GM18951 (cell line): ENCODE measurements around the gene SLC6A6.
"Not testable (repeated sequence)": the region's sequence is repeated elsewhere in the genome, so short reads cannot be mapped to it uniquely, and the experiment has no call there.

Experiments
- POLR2A ChIP-seq: IDR thresholded peaks from 4 replicates; pipeline ENCODE4 v1.6.1; 2011; ENCODE audit warnings: mild to moderate bottlenecking; ENCODE audit not compliant: insufficient read length, insufficient read depth; ENCODE audit errors: extremely low read depth
- in situ Hi-C: fragments of 300-500 bp; cut with MboI; formaldehyde crosslinking; loops from one replicate; pipeline ENCODE4 v1.12.0; 2022; ENCODE audit warnings: low sequenced_read_pairs, mixed read lengths, inconsistent platforms; ENCODE audit not compliant: unreplicated experiment

SLC6A6 gene

DNA sequence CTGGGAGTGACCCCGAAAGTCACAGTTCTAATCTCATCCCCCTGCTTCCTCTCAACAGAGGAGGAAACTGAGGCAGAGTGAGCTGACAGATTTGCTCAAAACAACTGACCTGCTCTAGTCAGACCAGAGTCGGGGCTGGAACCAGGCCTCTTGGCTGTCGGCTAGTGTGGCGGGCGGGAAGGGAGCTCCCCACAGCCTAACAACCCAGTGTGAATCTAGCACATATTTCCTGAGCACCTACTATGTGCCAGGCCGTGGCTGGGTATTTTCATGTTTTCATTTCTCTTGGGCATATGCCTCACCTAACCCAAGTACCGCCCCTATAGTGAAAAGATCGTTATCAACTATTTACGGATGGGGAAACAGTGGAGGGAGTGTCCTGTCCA is 110.5 kb downstream of the SLC6A6 start:
- no peak for TF ChIP-seq POLR2A
- in situ Hi-C loops: no loop called here

DNA sequence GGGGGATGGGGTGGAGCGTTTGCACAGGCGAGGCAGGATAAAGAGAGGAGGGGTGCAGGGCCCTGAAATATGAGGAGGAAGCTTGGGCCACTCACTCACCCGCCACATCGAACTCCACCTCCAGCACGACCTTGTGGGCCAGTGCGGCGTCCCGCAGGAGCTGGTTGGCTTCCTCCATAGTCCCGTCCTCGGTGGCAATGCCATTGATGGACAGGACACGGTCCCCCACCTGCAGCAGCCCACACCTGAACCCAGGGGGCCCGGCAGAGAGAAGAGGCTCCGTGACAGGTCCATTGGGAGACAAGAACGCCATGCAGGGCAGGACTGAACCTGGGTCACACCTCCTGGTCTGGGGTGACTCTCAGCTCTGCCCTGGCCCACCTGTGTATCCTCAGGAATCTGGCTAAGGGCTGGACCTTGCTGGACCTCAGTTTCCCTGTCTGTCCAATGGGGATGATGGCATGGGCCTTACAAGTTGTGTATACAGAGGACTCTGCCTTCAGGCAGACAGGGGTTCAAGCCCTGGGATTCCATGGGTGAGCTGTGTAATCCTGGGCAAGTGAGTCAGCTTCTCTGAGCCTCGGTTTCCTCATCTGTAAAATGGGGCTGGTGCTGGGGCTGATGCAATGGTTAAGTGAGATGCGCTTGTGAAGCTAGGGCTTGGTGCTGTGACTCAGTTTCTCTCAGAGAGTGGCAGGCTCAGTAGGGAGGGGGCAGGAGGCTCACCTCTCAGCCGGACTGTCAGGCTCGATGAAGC is 111.3 kb downstream of the SLC6A6 start:
- in situ Hi-C loops: no loop called here
- TF ChIP-seq POLR2A: no peak

DNA sequence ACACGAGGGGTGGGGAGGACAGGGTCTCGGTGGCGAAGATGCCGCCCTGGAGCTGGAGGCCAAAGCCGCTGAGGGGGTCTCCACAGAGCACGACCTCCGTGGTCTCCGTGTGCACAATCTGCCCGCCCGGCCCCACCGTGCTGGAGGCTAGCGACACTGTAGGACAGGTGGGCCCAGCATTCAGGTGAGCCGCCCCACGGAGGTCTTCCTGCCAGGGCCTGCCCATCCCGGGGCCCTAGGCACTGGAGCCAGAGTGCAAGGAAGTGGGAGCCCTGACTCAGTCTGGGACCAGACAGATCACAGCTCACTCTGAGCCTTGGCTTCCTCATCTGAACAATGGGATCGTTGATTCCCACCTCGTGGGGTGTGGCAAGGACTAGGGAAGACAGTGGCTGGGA is 111.9 kb downstream of the SLC6A6 start:
- in situ Hi-C loops: no loop called here
- TF ChIP-seq POLR2A: no peak

DNA sequence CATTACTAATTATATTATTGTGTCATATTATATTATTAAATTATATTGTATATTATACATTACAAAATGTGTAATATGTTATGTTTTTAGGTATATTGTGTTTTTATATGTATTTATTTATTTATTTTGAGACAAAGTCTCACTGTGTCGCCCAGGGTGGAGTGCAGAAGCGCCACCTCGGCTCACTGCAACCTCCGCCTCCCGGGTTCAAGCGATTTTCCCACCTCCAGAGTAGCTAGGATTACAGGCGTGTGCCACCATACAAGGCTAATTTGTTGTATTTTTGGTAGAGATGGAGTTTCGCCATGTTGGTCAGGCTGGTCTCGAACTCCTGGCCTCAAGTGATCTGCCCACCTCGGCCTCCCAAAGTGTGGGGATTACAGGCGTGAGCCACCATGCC is 113.1 kb downstream of the SLC6A6 start:
- in situ Hi-C loops: not testable (repeated sequence)

DNA sequence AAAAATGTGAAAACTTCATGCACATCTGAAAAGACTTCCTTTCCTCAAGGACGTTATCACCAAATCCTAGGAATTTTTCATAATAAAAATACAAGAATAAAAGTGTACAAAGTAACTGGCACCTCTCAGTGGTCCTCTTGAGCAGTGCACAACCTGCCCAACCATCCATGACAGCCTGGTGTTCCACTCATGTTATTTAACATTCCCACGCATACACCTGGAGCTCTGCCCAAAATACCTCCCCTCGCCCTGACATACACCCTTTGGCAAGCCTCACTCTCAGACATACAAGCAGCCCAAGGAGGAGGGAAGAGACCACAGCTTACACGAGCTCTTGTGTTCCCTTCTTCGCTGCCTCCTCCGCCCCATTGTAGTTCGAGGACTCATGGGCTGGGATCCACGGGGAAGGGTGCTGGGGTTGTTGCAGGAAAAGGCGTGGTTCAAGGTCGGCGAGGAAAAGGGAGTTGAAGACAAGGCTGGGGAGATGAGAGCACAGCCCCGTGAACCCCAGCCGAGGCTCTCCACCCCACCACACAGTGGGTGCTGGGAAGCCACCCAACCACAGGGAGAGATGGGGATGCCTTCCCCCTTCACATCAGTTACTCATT is 114.4 kb downstream of the SLC6A6 start:
- in situ Hi-C loops: no loop called here
- TF ChIP-seq POLR2A: no peak

DNA sequence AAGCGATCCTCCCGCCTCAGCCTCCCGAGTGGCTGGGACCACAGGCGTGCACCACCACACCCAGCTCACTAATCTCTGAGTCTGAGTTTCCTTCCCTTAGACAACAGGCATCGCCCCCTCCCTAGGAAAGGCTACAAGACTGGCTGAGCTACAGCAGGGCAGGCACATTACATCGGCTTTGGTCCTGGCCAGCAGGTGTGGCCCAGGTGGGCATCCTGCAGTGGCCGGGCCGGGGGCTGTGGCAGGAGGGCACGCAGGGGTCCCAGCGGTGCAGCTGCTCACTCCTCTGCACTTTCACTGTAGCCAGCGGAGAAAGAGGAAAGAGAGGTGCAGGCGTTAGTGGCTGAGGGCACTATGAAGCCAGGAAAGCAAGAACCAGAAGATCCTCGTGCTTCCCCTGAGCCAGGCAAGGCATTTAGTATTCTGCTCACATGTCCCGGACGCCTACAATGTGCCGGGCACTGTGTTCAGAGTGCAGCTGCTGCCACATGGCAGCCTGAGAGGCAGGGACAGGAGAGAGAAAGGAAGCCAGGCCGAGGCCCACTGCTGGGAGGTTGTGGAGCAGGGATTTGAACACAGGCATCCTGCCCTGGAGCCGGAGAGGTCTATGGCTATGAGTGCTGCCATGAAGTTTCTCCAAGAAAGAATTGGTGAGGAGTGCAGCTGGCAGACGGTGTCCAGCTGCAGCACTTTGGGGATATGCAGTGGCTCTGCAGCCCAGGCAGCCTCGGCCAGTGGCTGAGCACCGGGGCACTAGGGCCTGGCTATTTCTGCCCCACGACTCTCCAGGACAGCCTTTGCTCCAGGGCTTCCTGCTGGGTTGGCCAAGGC is 115.4 kb downstream of the SLC6A6 start:
- no peak for TF ChIP-seq POLR2A
- in situ Hi-C loops: no loop called here

DNA sequence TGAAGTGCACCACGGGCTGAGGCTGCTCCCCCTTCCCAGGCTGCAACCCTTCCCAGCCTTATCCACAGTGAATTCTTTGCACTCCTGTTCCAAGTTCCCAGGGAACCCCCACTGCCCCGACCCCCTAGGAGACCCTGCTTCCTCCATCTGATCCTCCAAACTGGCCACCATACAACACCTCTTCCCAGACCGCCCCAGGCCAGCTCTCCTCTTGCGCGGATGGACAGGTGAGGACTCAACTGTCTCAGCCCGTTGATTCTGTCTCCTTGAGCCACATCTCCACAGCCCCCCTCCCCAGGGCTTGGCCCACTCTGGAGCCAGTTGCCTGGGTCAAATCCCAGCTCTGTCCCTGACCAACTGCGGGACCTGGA is 116.0 kb downstream of the SLC6A6 start:
- in situ Hi-C loops: no loop called here
- TF ChIP-seq POLR2A: no peak

DNA sequence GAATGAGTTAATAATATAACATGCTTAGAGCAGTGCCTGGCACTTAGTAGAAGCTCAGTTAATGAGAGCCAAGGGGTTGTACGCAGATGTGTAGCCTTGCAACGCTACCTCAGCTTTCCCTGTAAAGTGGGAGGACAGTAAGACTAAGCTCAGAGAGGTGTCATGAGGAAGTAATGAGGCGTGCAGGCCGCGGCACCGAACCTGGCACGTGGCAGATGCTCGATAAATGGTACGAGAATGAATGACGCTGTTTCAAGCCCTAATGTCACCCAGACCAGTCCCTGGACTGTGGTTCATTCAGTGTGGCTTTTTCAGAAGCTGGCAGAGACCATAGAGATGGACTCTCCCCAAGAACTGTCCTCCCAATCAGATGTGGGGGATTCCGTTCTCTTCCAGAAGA is 116.5 kb downstream of the SLC6A6 start:
- in situ Hi-C loops: no loop called here
- TF ChIP-seq POLR2A: no peak

DNA sequence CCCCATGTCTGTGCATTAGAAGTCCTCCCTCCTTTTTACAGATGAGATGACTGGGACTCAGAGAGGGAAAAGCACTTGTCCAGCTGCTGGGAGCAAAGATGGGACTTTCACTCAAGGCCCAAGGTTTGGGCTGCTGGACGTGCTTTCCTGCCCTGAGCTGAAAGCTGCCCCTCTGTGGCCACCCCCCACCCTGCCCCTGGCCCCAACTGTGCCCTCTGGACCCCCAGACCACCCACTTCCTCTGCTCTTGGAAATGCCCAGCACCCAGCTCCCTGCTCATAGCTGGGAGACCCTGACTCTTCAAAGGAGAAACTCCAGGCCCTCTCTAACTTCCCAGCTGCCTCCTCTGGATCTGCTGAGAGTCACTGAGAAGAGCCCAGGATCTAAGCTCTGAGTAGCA is 117.0 kb downstream of the SLC6A6 start:
- in situ Hi-C loops: no loop called here
- no peak for TF ChIP-seq POLR2A

DNA sequence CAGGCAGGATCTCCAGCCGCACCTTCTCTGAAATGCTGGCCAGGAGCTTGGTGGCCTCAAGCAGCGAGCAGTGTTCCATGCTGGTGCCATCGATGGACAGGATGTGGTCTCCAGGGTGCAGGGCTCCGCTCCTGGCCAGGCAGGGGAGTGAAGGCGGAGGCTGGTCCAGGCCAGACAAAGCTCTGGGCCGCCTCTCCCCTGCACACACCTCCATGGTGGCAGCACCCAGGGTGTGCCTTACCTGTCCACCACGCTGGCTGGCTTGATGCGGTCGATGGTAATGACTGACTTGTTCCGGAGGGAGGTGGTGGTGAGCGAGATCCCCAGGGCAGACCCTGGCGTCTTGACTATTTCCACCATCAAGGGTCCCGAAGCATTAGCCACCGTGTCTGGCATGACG is 117.7 kb downstream of the SLC6A6 start:
- TF ChIP-seq POLR2A: no peak
- in situ Hi-C loops: no loop called here

DNA sequence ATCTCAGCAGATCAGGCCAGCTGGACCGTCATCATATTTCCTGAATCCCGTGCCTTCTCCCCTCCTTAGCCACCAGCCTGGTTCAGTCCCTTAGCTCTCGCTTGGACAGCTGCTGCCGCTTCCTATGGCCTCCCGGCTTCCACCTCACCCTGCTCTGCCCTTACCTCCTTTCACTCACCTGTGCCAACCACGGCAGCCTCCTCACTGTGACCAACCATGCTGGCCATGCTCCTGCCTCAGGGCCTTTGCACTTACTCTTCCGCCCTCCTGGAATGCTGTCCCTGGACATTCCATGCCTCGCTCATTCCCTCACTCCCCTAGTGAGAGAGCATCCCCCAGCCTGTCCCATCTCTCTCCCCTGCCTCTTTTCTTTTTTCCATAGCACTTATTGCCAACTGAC is 118.6 kb downstream of the SLC6A6 start:
- in situ Hi-C loops: no loop called here
- TF ChIP-seq POLR2A: no peak

DNA sequence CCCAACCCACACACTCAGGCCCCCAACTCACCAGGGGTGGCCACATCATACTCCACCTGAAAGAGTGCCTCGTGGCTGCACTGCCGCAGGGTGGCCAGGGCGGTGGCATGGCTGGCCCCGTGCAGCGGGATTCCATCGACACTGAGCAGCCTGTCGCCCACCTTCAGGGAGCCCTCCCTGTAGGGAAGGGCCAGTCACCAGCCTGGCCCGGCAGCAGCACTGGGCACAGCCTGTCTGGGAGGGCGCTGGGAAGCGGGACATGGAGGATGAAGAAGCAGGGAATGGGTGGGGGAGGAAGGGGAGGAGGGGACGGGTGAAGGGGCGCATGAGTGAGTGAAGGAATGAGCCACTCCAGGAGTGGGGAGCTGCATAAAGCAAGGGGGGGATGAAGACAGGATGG is 119.2 kb downstream of the SLC6A6 start:
- in situ Hi-C loops: no loop called here
- no peak for TF ChIP-seq POLR2A

DNA sequence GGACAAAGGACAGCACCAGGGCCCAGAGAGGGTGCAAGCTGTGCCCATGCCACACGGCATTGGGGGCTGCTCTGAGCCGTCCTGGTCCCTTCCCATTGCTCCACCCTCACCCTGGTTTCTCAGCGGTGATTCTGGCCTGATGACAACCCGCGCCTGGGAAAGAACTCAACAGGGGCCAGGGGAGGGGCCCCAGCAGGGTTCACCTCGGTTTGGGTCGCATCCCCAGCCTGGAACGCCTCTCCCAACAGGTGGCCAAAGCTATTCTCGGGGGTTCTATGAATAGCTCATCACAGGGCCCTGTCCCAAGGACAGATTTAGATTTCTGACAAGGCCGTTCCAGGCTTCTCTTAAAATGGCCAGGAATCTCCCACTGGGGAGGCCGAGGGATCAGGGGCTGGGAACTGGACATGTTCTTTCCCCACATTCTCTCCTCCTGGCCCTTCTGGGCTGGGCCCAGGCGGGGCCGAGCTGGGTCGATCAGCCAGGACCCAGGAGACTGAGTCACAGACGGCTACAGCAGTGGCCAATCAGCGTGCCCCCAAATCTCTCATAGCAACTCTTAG is 119.8 kb downstream of the SLC6A6 start:
- in situ Hi-C loops: no loop called here

More for the DNA sequence above, 119.8 kb downstream of the SLC6A6 start:
- TF ChIP-seq POLR2A: no peak
